ENCODE results near the gene UCP1.
A peak's percentile ranks its signal among the peaks of the same experiment; 100 is the strongest.
"Not testable (repeated sequence)": the region's sequence is repeated elsewhere in the genome, so short reads cannot be mapped to it uniquely, and the experiment has no call there.

UCP1 gene

DNA sequence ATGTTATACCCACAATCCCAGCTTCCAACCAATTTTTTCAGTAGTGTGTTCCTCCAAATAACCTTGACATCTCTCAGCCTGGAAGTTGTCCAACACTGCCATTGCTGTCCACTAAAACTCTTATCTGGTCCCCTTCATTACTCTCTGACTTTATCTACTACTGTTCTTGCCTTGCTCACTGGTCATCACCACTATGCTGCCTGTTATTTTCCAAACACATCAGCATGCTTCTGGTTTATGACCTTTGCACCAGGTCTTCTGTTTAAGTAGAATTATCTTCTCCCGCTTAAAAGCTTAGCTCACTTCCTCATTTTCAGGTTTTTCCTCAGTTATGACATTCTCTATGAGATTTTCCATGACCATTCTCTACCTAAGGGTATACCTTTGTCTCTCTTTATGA is 39.3 kb downstream of the UCP1 start:
- no peak for DNase-seq

DNA sequence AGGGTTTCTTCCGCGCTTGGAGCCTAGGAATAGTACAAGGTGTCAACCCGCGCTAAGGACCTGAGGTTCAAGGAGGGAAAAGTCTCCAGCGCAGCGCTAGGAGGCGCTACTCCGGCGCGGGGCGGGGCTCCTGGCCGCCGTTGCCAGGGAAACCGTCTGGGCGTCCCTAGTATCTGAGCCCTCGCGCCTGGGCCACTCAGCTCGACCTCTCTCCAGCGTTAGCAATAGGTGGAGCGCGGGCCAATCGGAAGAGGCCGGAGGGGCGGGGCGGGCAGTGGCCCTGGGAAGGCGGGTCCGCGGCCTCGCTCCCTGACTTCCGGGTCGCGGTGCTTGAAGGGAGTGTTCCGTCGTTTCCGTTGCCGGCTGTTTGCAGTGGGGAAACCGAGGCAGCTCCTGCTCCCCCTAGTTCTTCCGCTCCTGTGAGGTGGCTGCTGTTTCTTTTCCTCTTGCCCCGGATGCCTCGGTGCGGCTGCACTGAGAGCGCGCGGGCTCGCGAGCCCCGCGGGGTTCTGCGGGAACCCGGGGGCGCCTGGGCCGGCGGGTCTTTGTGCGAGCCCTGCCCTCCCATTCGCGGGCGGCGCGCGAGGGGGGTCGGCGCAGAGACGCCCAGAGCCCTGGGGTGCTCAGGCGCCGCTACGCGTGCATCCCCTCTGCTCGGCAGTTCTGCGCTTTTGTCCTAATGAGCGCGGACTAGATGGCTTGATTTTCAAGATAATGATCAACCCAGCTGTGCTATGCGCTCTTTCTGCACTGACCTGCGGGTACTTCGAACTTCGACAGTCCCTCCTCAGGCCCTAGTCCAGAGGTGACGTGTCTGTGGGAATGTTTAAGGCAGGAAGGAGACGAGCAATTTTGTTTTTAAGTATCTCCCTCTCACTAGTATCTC is 44.7 kb downstream of the UCP1 start, which contains the start of gene ELMOD2:
TSS of gene ELMOD2 (plus strand) at position 312 of the 886 bp plus-strand sequence. CDS start 1,261 bp downstream, outside the sequence.
- DNase-seq: peak; percentile 99

DNA sequence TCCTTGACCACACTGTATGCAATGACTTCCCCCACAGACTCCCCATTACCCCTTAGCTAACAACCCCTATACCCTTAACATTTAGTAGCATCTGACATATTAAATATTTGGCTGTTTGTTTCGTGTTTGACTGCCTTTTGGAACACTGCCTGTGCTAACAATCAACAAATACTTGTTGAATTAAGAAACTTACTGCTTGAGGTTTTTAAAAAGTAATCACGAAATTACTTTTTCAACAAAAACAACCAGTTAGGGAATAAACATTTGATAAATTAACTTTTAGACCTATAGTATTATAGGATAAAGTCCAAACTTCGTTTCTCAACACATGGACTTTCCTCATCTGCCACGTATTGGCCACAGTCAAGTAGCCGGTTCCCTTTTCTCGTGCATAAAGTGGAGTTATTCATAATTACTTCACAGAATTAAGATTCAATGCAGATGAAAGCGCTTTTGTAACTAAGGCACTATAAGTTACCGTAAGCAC is 45.3 kb downstream of the UCP1 start:
- no peak for DNase-seq

DNA sequence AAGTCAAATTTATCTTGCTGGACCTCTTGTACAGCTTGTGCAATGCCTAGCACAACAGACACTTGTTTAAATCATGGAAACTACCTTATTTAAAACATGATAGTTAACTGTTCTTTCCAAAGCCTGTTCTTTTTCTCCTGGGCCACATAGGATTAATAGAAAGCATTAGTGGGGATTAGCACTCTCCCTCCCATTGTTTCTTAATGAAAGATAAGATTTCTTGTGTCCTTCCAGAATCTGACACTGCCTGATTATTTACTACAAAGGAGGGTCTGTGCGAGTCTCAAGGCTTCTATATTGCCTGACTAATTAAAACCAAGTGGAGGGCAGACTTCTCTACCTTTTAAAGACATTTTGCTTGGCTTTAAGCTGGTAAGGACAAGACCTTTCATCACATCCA is 53.3 kb downstream of the UCP1 start:
- no peak for DNase-seq

DNA sequence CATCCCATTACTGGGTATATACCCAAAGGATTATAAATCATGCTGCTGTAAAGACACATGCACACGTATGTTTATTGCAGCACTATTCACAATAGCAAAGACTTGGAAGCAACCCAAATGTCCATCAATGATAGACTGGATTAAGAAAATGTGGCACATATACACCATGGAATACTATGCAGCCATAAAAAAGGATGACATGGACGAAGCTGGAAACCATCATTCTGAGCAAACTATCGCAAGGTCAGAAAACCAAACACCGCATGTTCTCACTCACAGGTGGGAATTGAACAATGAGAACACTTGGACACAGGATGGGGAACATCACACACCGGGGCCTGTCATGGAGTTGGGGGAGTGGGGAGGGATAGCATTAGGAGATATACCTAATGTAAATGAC is 55.0 kb downstream of the UCP1 start:
- DNase-seq: not testable (repeated sequence)
